SK-N-SH (cell line): ENCODE data around the gene FAM222B. TPM values are rescaled to one million over a fixed set of nuclear protein-coding genes. Genes with fewer than 3 reads are reported as not detected.
A peak's percentile ranks its signal among the peaks of the same experiment; 100 is the strongest.

Source experiments
- CTCF ChIA-PET: fragments of 300-600, 350-600 bp; formaldehyde crosslinking; extraction: SDS; loops from one replicate; lab custom pipeline; 2021; lab: Yijun Ruan, JAX
- POLR2A ChIA-PET: fragments of 350-600 bp; sonication (Branson Sonifier 250); formaldehyde crosslinking; extraction: SDS; loops from one replicate; lab custom pipeline; 2020; ENCODE audit warnings: antibody characterized with exemption, inconsistent platforms; lab: Yijun Ruan, JAX
- DNase-seq: peaks from one replicate; pipeline ENCODE4 v3.0.0; 2012
- H2AFZ ChIP-seq: fragments of 200-600 bp; sonication (generic); 2 replicates; pipeline ENCODE4 v1.8.1; 2016; ENCODE audit warnings: antibody characterized with exemption, mild to moderate bottlenecking, low read depth
- H3F3A ChIP-seq: fragments of 200-600 bp; sonication (generic); replicated peaks from 2 replicates; pipeline ENCODE3; 2016; ENCODE audit warnings: antibody characterized with exemption, mild to moderate bottlenecking; ENCODE audit not compliant: insufficient read depth
- H3K27ac ChIP-seq, 2 experiments: fragments of 200-500 bp in 1 of 2; fragments of 200-600 bp in 1 of 2; sonication (Bioruptor generic) in 1 of 2; sonication (generic), shearing (Covaris generic) in 1 of 2; 2 replicates each; pipeline versions ENCODE4 v1.5.1 to v1.6.1; 2014 to 2016; ENCODE audit warnings: low read depth in 2 of 2, inconsistent platforms in 1 of 2, low read length in 1 of 2, mild to moderate bottlenecking in 1 of 2, mixed read lengths in 1 of 2
- H3K27me3 ChIP-seq: fragments of 200-600 bp; sonication (generic), shearing (Covaris generic); 2 replicates; pipeline ENCODE4 v1.6.1; 2016; ENCODE audit warnings: mixed run types; ENCODE audit not compliant: insufficient read depth
- H3K36me3 ChIP-seq, 2 experiments: fragments of 200-500 bp in 1 of 2; fragments of 200-600 bp in 1 of 2; sonication (Bioruptor generic) in 1 of 2; sonication (generic) in 1 of 2; replicated peaks in 1 of 2; 2 replicates each; pipeline versions ENCODE3 to v1.5.1; 2014 to 2016; ENCODE audit warnings: low read length in 1 of 2, mild to moderate bottlenecking in 1 of 2; ENCODE audit not compliant: insufficient read depth in 2 of 2, control insufficient read depth in 1 of 2
- H3K4me1 ChIP-seq, 2 experiments: fragments of 200-500 bp in 1 of 2; fragments of 200-600 bp in 1 of 2; sonication (Bioruptor generic) in 1 of 2; sonication (generic), shearing (Covaris generic) in 1 of 2; 2 replicates each; pipeline versions ENCODE4 v1.5.1 to v1.6.1; 2014 to 2016; ENCODE audit warnings: low read depth in 1 of 2, low read length in 1 of 2, mixed run types in 1 of 2; ENCODE audit not compliant: insufficient read depth in 2 of 2, control insufficient read depth in 1 of 2
- H3K4me2 ChIP-seq: fragments of 200-600 bp; sonication (generic), shearing (Covaris generic); 2 replicates; pipeline ENCODE4 v1.6.1; 2017; ENCODE audit warnings: mixed run types
- H3K4me3 ChIP-seq, 2 experiments: fragments of 200-500 bp in 1 of 2; fragments of 200-600 bp in 1 of 2; sonication (Bioruptor generic) in 1 of 2; sonication (generic), shearing (Covaris generic) in 1 of 2; 2 replicates each; pipeline versions ENCODE4 v1.5.1 to v1.8.1; 2014 to 2016; ENCODE audit warnings: low read depth in 2 of 2, inconsistent platforms in 1 of 2, low read length in 1 of 2, mild to moderate bottlenecking in 1 of 2, mixed read lengths in 1 of 2, moderate library complexity in 1 of 2
- H3K79me2 ChIP-seq: fragments of 200-600 bp; sonication (generic); 2 replicates; pipeline ENCODE4 v1.8.1; 2017; ENCODE audit warnings: mild to moderate bottlenecking; ENCODE audit not compliant: insufficient read depth
- H3K9ac ChIP-seq: fragments of 200-600 bp; sonication (generic); 2 replicates; pipeline ENCODE4 v1.6.1; 2017; ENCODE audit warnings: mixed run types
- H3K9me2 ChIP-seq: fragments of 200-600 bp; sonication (generic); 2 replicates; pipeline ENCODE4 v1.6.1; 2017; ENCODE audit warnings: mixed run types
- H3K9me3 ChIP-seq: fragments of 200-600 bp; sonication (generic); 2 replicates; pipeline ENCODE4 v1.6.1; 2017; ENCODE audit warnings: mixed run types, mild to moderate bottlenecking, moderate library complexity
- H4K20me1 ChIP-seq: fragments of 200-600 bp; sonication (generic); 2 replicates; pipeline ENCODE4 v1.6.1; 2017; ENCODE audit warnings: mild to moderate bottlenecking, mixed run types; ENCODE audit not compliant: insufficient read depth
- EP300 ChIP-seq, 2 experiments: IDR thresholded peaks; 2 replicates each; pipeline versions ENCODE4 v1.4.0 to v1.6.1; 2012; ENCODE audit warnings: borderline replicate concordance in 1 of 2, low read depth in 1 of 2, low read length in 1 of 2
- FOXJ3 ChIP-seq: sonication (generic); formaldehyde crosslinking; IDR thresholded peaks from 2 replicates; pipeline ENCODE4 v1.5.1; 2020; ENCODE audit warnings: mild to moderate bottlenecking, missing genetic modification reagents
- GABPA ChIP-seq: IDR thresholded peaks from 2 replicates; pipeline ENCODE4 v1.4.0; 2012; ENCODE audit warnings: low read depth, mild to moderate bottlenecking
- GATA2 ChIP-seq: sonication (generic); formaldehyde crosslinking; IDR thresholded peaks from 2 replicates; pipeline ENCODE4 v1.5.0; 2020; ENCODE audit warnings: mild to moderate bottlenecking, missing genetic modification reagents
- IRF3 ChIP-seq: fragments of 150-350 bp; IDR thresholded peaks from 2 replicates; pipeline ENCODE4 v1.6.1; 2016; ENCODE audit warnings: mild to moderate bottlenecking, low read depth, low read length
- MEF2A ChIP-seq: IDR thresholded peaks from 2 replicates; pipeline ENCODE4 v1.4.0; 2012; ENCODE audit warnings: low read depth, borderline replicate concordance
- MXI1 ChIP-seq: IDR thresholded peaks from 2 replicates; pipeline ENCODE4 v1.6.1; 2012; ENCODE audit warnings: mild to moderate bottlenecking, low read depth, low read length, improper control_type of control experiment
- NRF1 ChIP-seq: IDR thresholded peaks from 2 replicates; pipeline ENCODE4 v1.6.1; 2012; ENCODE audit warnings: low read depth, mild to moderate bottlenecking, low read length
- REST ChIP-seq: IDR thresholded peaks from 2 replicates; pipeline ENCODE4 v1.6.1; 2012; ENCODE audit warnings: mild to moderate bottlenecking, low read depth, low read length, moderate library complexity
- SIN3A ChIP-seq: IDR thresholded peaks from 2 replicates; pipeline ENCODE4 v1.6.1; 2012; ENCODE audit warnings: low read depth, mild to moderate bottlenecking, low read length, moderate library complexity, borderline replicate concordance
- TAF1 ChIP-seq: IDR thresholded peaks from 2 replicates; pipeline ENCODE4 v1.6.1; 2012; ENCODE audit warnings: low read depth, mild to moderate bottlenecking, low read length, moderate library complexity, borderline replicate concordance
- USF2 ChIP-seq: fragments of 150-350 bp; IDR thresholded peaks from 2 replicates; pipeline ENCODE4 v1.6.1; 2017; ENCODE audit warnings: antibody characterized with exemption, low read length, low read depth, borderline replicate concordance
- YY1 ChIP-seq: IDR thresholded peaks from 2 replicates; pipeline ENCODE4 v1.4.0; 2012; ENCODE audit warnings: low read depth, mild to moderate bottlenecking
- WGBS: methylation state at CpG from one replicate; pipeline ENCODE4 v1.1.6; 2017; ENCODE audit warnings: low lambda C conversion rate; 5-methylcytosine and 5-hydroxymethylcytosine counted together
- polyA plus RNA-seq, 3 experiments: library from polyadenylated mRNA; depleted of rRNA; stranded (reverse); fragments of >200 nt; gene quantifications; 2 replicates each; pipeline ENCODE4 v1.2.3, GENCODE V29; 2012
- TF ChIP-seq, protein P1 (sequence below): IDR thresholded peaks from 2 replicates; pipeline ENCODE4 v1.4.0; 2012; ENCODE audit warnings: low read depth, borderline replicate concordance

FAM222B gene
- polyA plus RNA-seq, 1 of the 3 experiments (the other 2 are of a cell fraction), result 9.0 TPM

GRCh38 chr17:28733346-28733745 is 109.2 kb downstream of the FAM222B start:
- H2AFZ ChIP-seq, result no peak overlapping the region
- no peak for DNase-seq
- TF ChIP-seq YY1, result no peak
- no peak for TF ChIP-seq MXI1
- no peaks in the 10 kb centered on the region for H3K36me3 ChIP-seq
- H3K4me2 ChIP-seq, result no peak overlapping the region
- no peaks in the 10 kb centered on the region for H3K79me2 ChIP-seq
- H3K9me2 ChIP-seq, result no peaks in the 10 kb centered on the region
- ChIA-PET CTCF (no interaction called here), POLR2A (interaction anchor here (1.5 kb wide), 1 partner anchor 9 kb away, joined by 5 read pairs; no protein-coding TSS in a partner anchor)
- H3K9me3 ChIP-seq, result no peaks in the 10 kb centered on the region
- H3K27ac ChIP-seq, result no peak overlapping the region
- 100% methylated on average over 1 of the region's 1 CpG for WGBS
- H3K27me3 ChIP-seq, result no peaks in the 10 kb centered on the region
- peaks cover 10% of the 10 kb centered on the region for H3F3A ChIP-seq
- H3K4me1 ChIP-seq, result no peaks in the 10 kb centered on the region
- H3K4me3 ChIP-seq, result no peak overlapping the region
- no peak overlapping the region for H3K9ac ChIP-seq
- no peaks in the 10 kb centered on the region for H4K20me1 ChIP-seq

DNA sequence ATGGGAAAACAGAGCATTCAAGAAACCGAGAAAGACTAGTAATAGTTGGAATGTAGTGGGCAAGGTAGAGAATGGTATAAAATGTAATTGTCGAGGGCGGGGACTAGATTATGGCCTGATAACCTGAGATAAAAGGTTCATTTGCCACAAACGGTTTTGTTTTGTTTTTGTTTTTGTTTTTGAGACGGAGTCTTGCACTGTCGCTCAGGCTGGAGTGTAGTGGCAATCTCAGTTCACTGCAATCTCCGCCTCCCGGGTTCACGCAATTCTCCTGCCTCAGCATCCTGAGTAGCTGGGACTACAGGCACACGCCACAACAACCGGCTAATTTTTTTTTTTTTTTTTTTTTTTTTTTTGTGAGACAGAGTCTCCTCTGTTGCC is 112.7 kb downstream of the FAM222B start:
- Histone ChIP-seq H3K4me3 (no peak overlapping the region), H3K27me3 (no peaks in the 10 kb centered on the region), H3F3A (peaks cover 30% of the 10 kb centered on the region), H3K79me2 (no peaks in the 10 kb centered on the region), H3K36me3 (no peaks in the 10 kb centered on the region), H4K20me1 (no peaks in the 10 kb centered on the region), H3K9ac (no peak overlapping the region), H2AFZ (no peak overlapping the region), H3K9me3 (no peaks in the 10 kb centered on the region), H3K9me2 (no peaks in the 10 kb centered on the region), H3K4me2 (no peak overlapping the region), H3K4me1 (peaks cover 8 to 20% of the 10 kb centered on the region in 2 experiments; a peak in 2 of 4 replicates), H3K27ac (peak overlapping the region in 1 of 2 experiments; percentile 97; a peak in 1 of 4 replicates)
- no peak for DNase-seq
- POLR2A ChIA-PET, result interaction anchor here (4.2 kb wide), 1 partner anchor 15 kb away, joined by 90 read pairs; the partner anchor contains the start of gene TRAF4
- TF ChIP-seq NRF1 (no peak), MEF2A (no peak), TAF1 (no peak), IRF3 (no peak), EP300 (IDR thresholded peaks at IDR 0.05; ENCODE audit: borderline replicate concordance in 1 of 2, low read depth in 1 of 2, low read length in 1 of 2) (no peak), YY1 (no peak), USF2 (no peak), GATA2 (CRISPR knock-in tag) (no peak), FOXJ3 (CRISPR knock-in tag) (no peak), SIN3A (no peak), GABPA (no peak), REST (no peak)
- TF ChIP-seq, protein P1, sequence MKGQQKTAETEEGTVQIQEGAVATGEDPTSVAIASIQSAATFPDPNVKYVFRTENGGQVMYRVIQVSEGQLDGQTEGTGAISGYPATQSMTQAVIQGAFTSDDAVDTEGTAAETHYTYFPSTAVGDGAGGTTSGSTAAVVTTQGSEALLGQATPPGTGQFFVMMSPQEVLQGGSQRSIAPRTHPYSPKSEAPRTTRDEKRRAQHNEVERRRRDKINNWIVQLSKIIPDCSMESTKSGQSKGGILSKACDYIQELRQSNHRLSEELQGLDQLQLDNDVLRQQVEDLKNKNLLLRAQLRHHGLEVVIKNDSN, result no peak
- 89% methylated on average over 11 of the region's 11 CpGs for WGBS
- CTCF ChIA-PET, result interaction anchor here (0.9 to 11.1 kb wide), 4 partner anchors 19 to 172 kb away, joined by 3 to 612 read pairs (median 22); partner anchors contain the start of genes DHRS13 and TRAF4
